ENCODE results near the gene TMEM219. TPM values are rescaled to one million over a fixed set of nuclear protein-coding genes. Genes with fewer than 3 reads are reported as not detected.
A peak's percentile ranks its signal among the peaks of the same experiment; 100 is the strongest.

The TMEM219 gene
- total RNA-seq, 2 donors from 2014 or later: 73.8 to 78.8 TPM

GRCh38 chr16:30018731-30019158, 56.9 kb downstream of the TMEM219 start:
- ATAC-seq (no peak), DNase-seq (peak; percentile 1)
- intact Hi-C loops (cut with DNase I): loop anchor here in 1 of 2 donors (10.0 kb wide), 1 partner anchor 154 kb away; the partner anchor contains the start of gene CDIPT

Other genes with a start within 250 kb of the TMEM219 start
- 1 to 10 TPM; 1.3 to 1.7 TPM for gene C16orf54, start 216.1 kb upstream of the TMEM219 start, total RNA-seq
- gene ZG16, start 183.8 kb upstream of the TMEM219 start, total RNA-seq: not detected
- gene KIF22, start 171.3 kb upstream of the TMEM219 start, total RNA-seq: 10 to 100 TPM; 22.1 to 30.1 TPM
- 10 to 100 TPM; 84.8 to 96.7 TPM for gene MAZ, start 155.6 kb upstream of the TMEM219 start, total RNA-seq
- gene PRRT2, start 149.9 kb upstream of the TMEM219 start, total RNA-seq: 1 to 10 TPM; 2.2 to 3.0 TPM
- gene PAGR1, start 145.9 kb upstream of the TMEM219 start, total RNA-seq: 10 to 100 TPM; 15.1 to 16.6 TPM
- 10 to 100 TPM; 72.7 to 82.4 TPM for gene MVP, start 141.6 kb upstream of the TMEM219 start, total RNA-seq
- 10 to 100 TPM; 88.8 to 90.8 TPM for gene CDIPT, start 98.9 kb upstream of the TMEM219 start, total RNA-seq
- 1 to 10 TPM in 1 of 2 donors, under 1 TPM in 1; 0.82 to 1.8 TPM for gene SEZ6L2, start 62.5 kb upstream of the TMEM219 start, total RNA-seq
- 1 to 10 TPM in 1 of 2 donors, under 1 TPM in 1; 0.59 to 1.0 TPM for gene ASPHD1, start 61.6 kb upstream of the TMEM219 start, total RNA-seq
- 10 to 100 TPM in 1 of 2 donors, 1 to 10 TPM in 1; 7.6 to 10.1 TPM for gene KCTD13, start 35.9 kb upstream of the TMEM219 start, total RNA-seq
- 10 to 100 TPM; 33.6 to 45.8 TPM for gene TAOK2, start 11.8 kb downstream of the TMEM219 start, total RNA-seq
- gene HIRIP3, start 33.5 kb downstream of the TMEM219 start, total RNA-seq: 10 to 100 TPM; 13.0 to 18.4 TPM
- gene INO80E, start 34.2 kb downstream of the TMEM219 start, total RNA-seq: 10 to 100 TPM; 33.6 to 35.9 TPM
- under 1 TPM; 0.63 to 0.77 TPM for gene DOC2A, start 48.9 kb downstream of the TMEM219 start, total RNA-seq
- gene C16orf92, start 61.1 kb downstream of the TMEM219 start, total RNA-seq: not detected
- gene TLCD3B, start 69.2 kb downstream of the TMEM219 start, total RNA-seq: not detected
- 1,000 to 10,000 TPM; 2,548 to 2,783 TPM for gene ALDOA, start 103.7 kb downstream of the TMEM219 start, total RNA-seq
- gene PPP4C, start 113.9 kb downstream of the TMEM219 start, total RNA-seq: 10 to 100 TPM; 34.2 to 41.1 TPM
- gene TBX6, start 129.8 kb downstream of the TMEM219 start, total RNA-seq: under 1 TPM; 0.55 to 0.80 TPM
- gene YPEL3, start 134.1 kb downstream of the TMEM219 start, total RNA-seq: 10 to 100 TPM; 39.5 to 54.1 TPM
- 1 to 10 TPM; 2.6 to 3.4 TPM for gene GDPD3, start 151.5 kb downstream of the TMEM219 start, total RNA-seq
- 10 to 100 TPM; 56.9 to 59.6 TPM for gene MAPK3, start 161.1 kb downstream of the TMEM219 start, total RNA-seq
- 10 to 100 TPM; 14.8 to 32.0 TPM for gene CORO1A, start 221.5 kb downstream of the TMEM219 start, total RNA-seq
- 10 to 100 TPM; 71.4 to 84.6 TPM for gene BOLA2B, start 231.6 kb downstream of the TMEM219 start, total RNA-seq
- 10 to 100 TPM; 18.7 to 24.8 TPM for gene SLX1A, start 231.8 kb downstream of the TMEM219 start, total RNA-seq
- gene SULT1A3, start 237.2 kb downstream of the TMEM219 start, total RNA-seq: 10 to 100 TPM; 12.0 to 22.6 TPM